ENCODE measurements around the gene SULT4A1. TPM values are rescaled to one million over a fixed set of nuclear protein-coding genes. Genes with fewer than 3 reads are reported as not detected.
"Not testable (repeated sequence)": the region's sequence is repeated elsewhere in the genome, so short reads cannot be mapped to it uniquely, and the experiment has no call there.

Gene SULT4A1
- total RNA-seq, 2 donors from 2014 or later: 0.11 TPM; not detected in 1

GRCh38 chr22:43882122-43882767, 19.9 kb upstream of the SULT4A1 start:
- Mint-ChIP-seq H3K4me3 (no peak overlapping the region), H3K4me1 (no peaks in the 10 kb centered on the region), H3K36me3 (ENCODE audit: low read depth) (no peaks in the 10 kb centered on the region), H3K27me3 (peaks cover 26% of the 10 kb centered on the region), H3K27ac (no peak overlapping the region), H3K9me3 (no peaks in the 10 kb centered on the region)
- ATAC-seq (replicated peaks): no peak

DNA sequence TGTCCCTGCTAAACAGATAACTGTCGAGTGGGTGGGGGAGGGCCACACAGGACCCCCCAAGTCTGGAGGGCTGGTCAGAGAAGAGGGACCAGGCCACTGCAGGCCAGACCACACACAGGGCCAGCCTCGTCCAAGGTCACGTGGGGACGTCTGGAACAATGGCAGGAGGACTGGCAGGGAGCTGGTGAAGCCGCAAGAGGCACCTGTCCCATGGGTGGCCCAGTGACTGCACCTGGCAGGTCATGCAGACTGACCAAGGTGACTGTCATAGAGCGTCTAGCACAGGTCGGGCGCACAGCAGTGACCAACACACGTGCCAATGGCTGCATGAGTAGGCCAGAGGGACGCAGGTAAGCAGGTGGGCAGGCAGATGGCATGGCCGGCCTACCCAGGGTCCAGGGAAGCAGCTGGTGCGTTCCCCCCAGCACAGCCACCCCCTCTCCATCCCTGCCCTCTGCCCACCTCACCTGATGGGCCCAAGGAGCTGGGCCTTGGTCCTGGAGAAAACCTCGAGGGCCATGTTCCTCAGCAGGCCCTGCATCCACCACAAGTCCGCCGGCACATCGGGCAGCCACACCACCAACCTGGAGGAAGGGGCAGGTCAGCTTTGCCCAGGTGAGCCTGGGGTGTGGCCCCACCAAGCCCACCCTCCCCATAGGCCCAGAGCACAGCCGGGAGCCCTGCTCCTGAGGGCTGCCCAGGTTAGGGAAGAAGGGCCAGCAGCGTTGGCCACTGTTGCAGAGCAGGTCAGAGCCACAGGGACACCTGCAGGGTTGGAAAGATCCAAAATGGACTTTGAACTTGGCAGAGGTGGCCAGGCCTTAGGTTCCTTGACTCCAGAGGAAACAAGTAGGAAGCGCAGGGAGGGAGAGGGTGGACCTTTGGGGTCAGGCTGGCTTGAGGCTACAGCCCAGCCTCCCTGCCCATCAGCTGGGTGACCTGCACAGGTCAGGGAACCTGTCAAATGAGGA, 19.1 kb upstream of the SULT4A1 start:
- Mint-ChIP-seq H3K4me3 (no peak overlapping the region), H3K9me3 (no peaks in the 10 kb centered on the region), H3K27me3 (peaks cover 18% of the 10 kb centered on the region), H3K4me1 (no peaks in the 10 kb centered on the region), H3K27ac (no peak overlapping the region), H3K36me3 (ENCODE audit: low read depth) (no peaks in the 10 kb centered on the region)
- no peak for ATAC-seq (replicated peaks)

- Mint-ChIP-seq H3K4me3 (no peak overlapping the region), H3K36me3 (ENCODE audit: low read depth) (no peaks in the 10 kb centered on the region), H3K27ac (no peak overlapping the region), H3K9me3 (no peaks in the 10 kb centered on the region), H3K27me3 (peaks cover 22% of the 10 kb centered on the region), H3K4me1 (no peaks in the 10 kb centered on the region)
- no peak for ATAC-seq (replicated peaks)
These were observed 18.3 kb upstream of the SULT4A1 start for GRCh38 chr22:43880541-43880991.

GRCh38 chr22:43879901-43880540, 17.7 kb upstream of the SULT4A1 start:
- Mint-ChIP-seq H3K4me3 (no peak overlapping the region), H3K4me1 (no peaks in the 10 kb centered on the region), H3K9me3 (no peaks in the 10 kb centered on the region), H3K36me3 (ENCODE audit: low read depth) (no peaks in the 10 kb centered on the region), H3K27ac (no peak overlapping the region), H3K27me3 (peaks cover 22% of the 10 kb centered on the region)
- ATAC-seq (replicated peaks): no peak

DNA sequence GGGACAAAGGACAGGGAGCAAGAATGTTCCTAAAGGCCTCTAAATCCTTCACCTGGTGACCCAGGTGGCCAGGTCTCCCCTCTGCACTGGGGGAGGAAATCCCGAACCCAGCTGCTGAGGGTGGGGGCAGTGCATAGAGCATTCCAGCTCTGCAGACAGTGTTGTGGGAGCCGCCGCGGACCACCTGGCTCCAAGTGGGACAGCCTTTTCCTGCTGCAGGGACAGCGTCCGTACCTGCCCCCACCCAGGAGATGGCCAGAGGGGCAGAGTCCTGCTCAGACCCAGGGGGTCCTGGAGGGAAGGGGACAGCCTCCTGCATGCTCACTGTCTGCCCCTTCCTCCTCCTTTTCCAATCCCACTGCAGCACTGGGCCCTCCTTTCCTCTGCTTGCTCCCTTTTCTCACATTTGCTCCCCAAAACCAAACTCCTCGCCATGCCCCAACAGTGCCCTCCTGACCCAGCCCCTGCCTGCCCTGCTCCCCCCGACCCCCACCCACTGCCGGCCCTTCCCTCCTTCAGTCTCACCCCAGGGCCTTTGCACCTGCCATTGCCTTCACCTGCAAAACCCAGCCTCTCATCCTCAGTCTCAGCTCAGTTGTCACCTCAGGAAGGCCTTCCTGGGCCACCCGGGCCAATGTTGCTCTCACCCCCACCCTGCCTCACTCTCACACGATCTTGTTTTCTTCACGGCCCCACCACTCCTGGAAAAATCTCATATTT, 16.7 kb upstream of the SULT4A1 start:
- no peak for ATAC-seq (replicated peaks)
- Mint-ChIP-seq H3K27me3 (peaks cover 30% of the 10 kb centered on the region), H3K4me3 (no peak overlapping the region), H3K4me1 (no peaks in the 10 kb centered on the region), H3K27ac (no peak overlapping the region), H3K9me3 (no peaks in the 10 kb centered on the region), H3K36me3 (ENCODE audit: low read depth) (no peaks in the 10 kb centered on the region)

- peaks cover 37% of the 10 kb centered on the region for H3K27me3 Mint-ChIP-seq
- no peaks in the 10 kb centered on the region for H3K4me1 Mint-ChIP-seq
- H3K9me3 Mint-ChIP-seq: no peaks in the 10 kb centered on the region
- ATAC-seq (replicated peaks): no peak
- H3K4me3 Mint-ChIP-seq: no peak overlapping the region
- H3K36me3 Mint-ChIP-seq (ENCODE audit: low read depth): no peaks in the 10 kb centered on the region
- H3K27ac Mint-ChIP-seq: no peak overlapping the region
These were observed 15.9 kb upstream of the SULT4A1 start for GRCh38 chr22:43878079-43878795.

DNA sequence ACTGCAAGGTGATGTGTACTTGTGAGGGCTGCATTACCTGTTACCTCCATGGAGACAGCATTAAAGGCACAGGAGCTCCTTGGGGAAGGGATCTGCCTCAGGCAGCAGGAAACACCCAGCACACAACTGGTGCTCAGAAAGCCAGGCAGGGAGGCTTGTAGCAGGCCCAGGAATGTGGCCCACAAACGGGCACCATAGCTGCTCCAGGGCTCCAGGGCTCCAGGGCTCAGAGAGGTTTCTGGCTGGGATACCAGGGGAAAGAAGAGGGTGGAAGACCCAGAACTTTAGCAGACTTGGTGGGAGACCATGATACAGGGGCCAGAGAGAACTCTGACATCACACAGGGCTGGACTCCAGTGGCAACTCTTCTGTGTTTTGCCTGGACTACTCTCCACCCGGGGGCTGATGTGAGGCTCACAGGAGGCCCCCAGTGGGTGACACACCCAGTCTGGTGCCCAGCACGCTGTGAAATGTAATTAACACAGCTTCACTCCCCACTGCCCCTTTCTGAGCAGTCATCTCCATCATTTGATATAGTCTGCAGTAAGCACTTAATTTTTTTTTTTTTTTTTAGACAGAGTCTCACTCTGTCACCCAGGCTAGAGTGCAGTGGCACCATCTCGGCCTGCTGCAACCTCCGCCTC, 14.7 kb upstream of the SULT4A1 start:
- ATAC-seq (replicated peaks): no peak
- H3K27me3 Mint-ChIP-seq: peaks cover 37% of the 10 kb centered on the region
- H3K4me3 Mint-ChIP-seq: no peak overlapping the region
- no peaks in the 10 kb centered on the region for H3K4me1 Mint-ChIP-seq
- no peaks in the 10 kb centered on the region for H3K36me3 Mint-ChIP-seq (ENCODE audit: low read depth)
- no peak overlapping the region for H3K27ac Mint-ChIP-seq
- no peaks in the 10 kb centered on the region for H3K9me3 Mint-ChIP-seq

DNA sequence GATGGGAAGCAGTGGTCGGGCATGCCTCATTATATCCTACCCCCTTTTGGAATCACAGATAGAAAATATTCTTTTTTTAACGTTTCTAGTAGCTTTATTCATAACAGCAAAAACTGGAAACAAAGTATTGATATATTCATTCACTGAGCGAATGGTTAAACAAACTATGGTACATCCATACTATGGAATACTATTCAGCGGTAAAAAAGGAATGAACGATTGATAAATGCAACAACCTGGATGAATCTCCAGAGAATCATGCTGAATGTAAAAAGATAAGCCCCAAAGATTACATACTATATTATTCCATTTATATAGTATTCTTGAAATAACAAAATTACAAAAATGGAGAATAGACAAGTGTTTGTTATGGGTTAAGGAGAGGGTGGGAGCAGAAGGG, 7.5 kb upstream of the SULT4A1 start:
- H3K4me3 Mint-ChIP-seq: no peak overlapping the region
- no peaks in the 10 kb centered on the region for H3K36me3 Mint-ChIP-seq (ENCODE audit: low read depth)
- peaks cover 19% of the 10 kb centered on the region for H3K27me3 Mint-ChIP-seq
- no peak for ATAC-seq (replicated peaks)
- H3K4me1 Mint-ChIP-seq: no peaks in the 10 kb centered on the region
- peaks cover 4% of the 10 kb centered on the region for H3K9me3 Mint-ChIP-seq
- no peak overlapping the region for H3K27ac Mint-ChIP-seq

- not testable (repeated sequence) for H3K4me3 Mint-ChIP-seq; H3K36me3 Mint-ChIP-seq (ENCODE audit: low read depth); H3K27ac Mint-ChIP-seq; H3K9me3 Mint-ChIP-seq; H3K4me1 Mint-ChIP-seq; ATAC-seq (replicated peaks)
- H3K27me3 Mint-ChIP-seq: peaks cover 21% of the 10 kb centered on the region
These were observed 6.7 kb upstream of the SULT4A1 start for GRCh38 chr22:43869001-43869400.

GRCh38 chr22:43867839-43868635, 5.7 kb upstream of the SULT4A1 start:
- ATAC-seq (replicated peaks): no peak
- Mint-ChIP-seq H3K9me3 (peaks cover 4% of the 10 kb centered on the region), H3K4me3 (no peak overlapping the region), H3K27ac (no peak overlapping the region), H3K36me3 (ENCODE audit: low read depth) (no peaks in the 10 kb centered on the region), H3K4me1 (no peaks in the 10 kb centered on the region), H3K27me3 (peaks cover 22% of the 10 kb centered on the region)

DNA sequence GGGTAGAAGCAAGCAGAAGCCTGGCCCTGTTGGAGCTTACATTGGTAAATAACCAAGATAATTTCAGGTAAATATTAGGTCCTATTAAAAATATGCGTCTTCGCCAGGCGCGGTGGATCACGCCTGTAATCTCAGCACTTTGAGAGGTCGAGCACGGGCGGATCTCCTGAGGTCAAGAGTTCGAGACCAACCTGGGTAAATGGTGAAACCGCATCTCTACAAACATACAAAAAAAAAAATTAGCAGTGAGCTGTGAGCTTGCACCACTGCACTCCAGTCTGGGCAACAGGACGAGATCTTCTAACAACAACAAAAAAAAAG, 529 bp upstream of the SULT4A1 start:
- H3K4me1 Mint-ChIP-seq: no peaks in the 10 kb centered on the region
- ATAC-seq (replicated peaks): no peak
- H3K9me3 Mint-ChIP-seq: peaks cover 4% of the 10 kb centered on the region
- no peak overlapping the region for H3K27ac Mint-ChIP-seq
- H3K27me3 Mint-ChIP-seq: peaks cover 52% of the 10 kb centered on the region
- no peaks in the 10 kb centered on the region for H3K36me3 Mint-ChIP-seq (ENCODE audit: low read depth)
- peak overlapping the region; percentile 36 for H3K4me3 Mint-ChIP-seq

- H3K36me3 Mint-ChIP-seq (ENCODE audit: low read depth): no peaks in the 10 kb centered on the region
- no peak overlapping the region for H3K4me3 Mint-ChIP-seq
- peaks cover 63% of the 10 kb centered on the region for H3K27me3 Mint-ChIP-seq
- H3K27ac Mint-ChIP-seq: no peak overlapping the region
- H3K9me3 Mint-ChIP-seq: peaks cover 8% of the 10 kb centered on the region
- no peak for ATAC-seq (replicated peaks)
- no peaks in the 10 kb centered on the region for H3K4me1 Mint-ChIP-seq
These were observed 784 bp downstream of the SULT4A1 start for GRCh38 chr22:43861529-43861928.

GRCh38 chr22:43860831-43861230, 1.5 kb downstream of the SULT4A1 start:
- H3K36me3 Mint-ChIP-seq (ENCODE audit: low read depth): no peaks in the 10 kb centered on the region
- H3K9me3 Mint-ChIP-seq: peaks cover 4% of the 10 kb centered on the region
- H3K27ac Mint-ChIP-seq: no peak overlapping the region
- no peak for ATAC-seq (replicated peaks)
- no peak overlapping the region for H3K4me3 Mint-ChIP-seq
- no peaks in the 10 kb centered on the region for H3K4me1 Mint-ChIP-seq
- H3K27me3 Mint-ChIP-seq: peaks cover 61% of the 10 kb centered on the region

Measured in activated T-helper 17 cell treated with anti-CD3 and anti-CD28 coated beads, Interleukin-2, amount 50 U/mL, for 72 hours (primary cell).